Loucy (cell line): ENCODE data around the gene ZBTB3.

Source experiments
- H2AFZ ChIP-seq: fragments of 200-600 bp; sonication (generic); 2 replicates; pipeline ENCODE4 v1.6.0; 2016; ENCODE audit warnings: antibody characterized with exemption, mild to moderate bottlenecking, low read length, moderate library complexity
- H3F3A ChIP-seq: fragments of 200-600 bp; 2 replicates; pipeline ENCODE4 v1.6.0; 2016; ENCODE audit warnings: antibody characterized with exemption, low read depth, mild to moderate bottlenecking
- H3K27me3 ChIP-seq: fragments of 200-600 bp; sonication (generic); 2 replicates; pipeline ENCODE4 v1.6.1; 2014; ENCODE audit warnings: low read length, mild to moderate bottlenecking; ENCODE audit not compliant: insufficient read depth, poor library complexity, severe bottlenecking
- H3K36me3 ChIP-seq: fragments of 200-600 bp; sonication (generic); 2 replicates; pipeline ENCODE4 v1.6.1; 2016; ENCODE audit warnings: low read length; ENCODE audit not compliant: insufficient read depth
- H3K4me1 ChIP-seq: fragments of 200-600 bp; sonication (generic); 2 replicates; pipeline ENCODE4 v1.5.1; 2014; ENCODE audit warnings: low read length, mild to moderate bottlenecking; ENCODE audit not compliant: insufficient read depth, poor library complexity, severe bottlenecking
- H3K4me2 ChIP-seq: fragments of 200-600 bp; sonication (generic); 2 replicates; pipeline ENCODE4 v1.6.0; 2014; ENCODE audit warnings: antibody characterized with exemption, low read length, low read depth, mild to moderate bottlenecking; ENCODE audit not compliant: poor library complexity, severe bottlenecking
- H3K4me3 ChIP-seq: fragments of 200-600 bp; sonication (generic); 2 replicates; pipeline ENCODE4 v1.5.1; 2014; ENCODE audit warnings: low read length, mild to moderate bottlenecking, mixed read lengths; ENCODE audit not compliant: poor library complexity, severe bottlenecking
- H3K79me2 ChIP-seq: fragments of 200-600 bp; sonication (generic); 2 replicates; pipeline ENCODE4 v1.6.1; 2014; ENCODE audit warnings: low read length; ENCODE audit not compliant: insufficient read depth
- H3K9ac ChIP-seq: fragments of 200-600 bp; sonication (generic); 2 replicates; pipeline ENCODE4 v1.6.0; 2014; ENCODE audit warnings: mild to moderate bottlenecking, low read depth, low read length, moderate library complexity; ENCODE audit not compliant: poor library complexity, severe bottlenecking
- H3K9me2 ChIP-seq: fragments of 200-600 bp; sonication (generic); replicated peaks from 2 replicates; pipeline ENCODE4 v1.6.1; 2016; ENCODE audit warnings: low read depth, low read length, mixed read lengths
- H3K9me3 ChIP-seq: fragments of 200-600 bp; sonication (generic); 2 replicates; pipeline ENCODE4 v1.6.1; 2014; ENCODE audit warnings: mild to moderate bottlenecking, antibody characterized with exemption, low read length, low read depth; ENCODE audit not compliant: insufficient read depth
- H4K20me1 ChIP-seq: fragments of 200-600 bp; sonication (generic); 2 replicates; pipeline ENCODE4 v1.6.0; 2014; ENCODE audit warnings: antibody characterized with exemption, low read length, mild to moderate bottlenecking; ENCODE audit not compliant: insufficient read depth, poor library complexity, severe bottlenecking
- EZH2phosphoT487 ChIP-seq: fragments of 200-600 bp; IDR thresholded peaks from 2 replicates; pipeline ENCODE4 v1.6.1; 2018; ENCODE audit warnings: antibody characterized with exemption, mild to moderate bottlenecking, moderate library complexity, borderline replicate concordance
- TF ChIP-seq, protein P1 (sequence below): fragments of 200-600 bp; sonication (generic); conservative IDR thresholded peaks from 2 replicates; pipeline ENCODE4 v1.5.1; 2014; ENCODE audit warnings: mild to moderate bottlenecking, antibody characterized with exemption, low read length

ZBTB3 gene

GRCh38 chr11:62787005-62787759, 33.2 kb upstream of the ZBTB3 start, which contains the start of gene TMEM179B:
Gene TMEM179B, plus strand, starts transcription at chr11:62787402. Its CDS starts 30 bp downstream, at chr11:62787432.
- H3K27me3 ChIP-seq = no peaks in the 10 kb centered on the region
- H3K4me3 ChIP-seq = peak within 1 kb of the TSS; percentile 97
- TF ChIP-seq, protein P1, sequence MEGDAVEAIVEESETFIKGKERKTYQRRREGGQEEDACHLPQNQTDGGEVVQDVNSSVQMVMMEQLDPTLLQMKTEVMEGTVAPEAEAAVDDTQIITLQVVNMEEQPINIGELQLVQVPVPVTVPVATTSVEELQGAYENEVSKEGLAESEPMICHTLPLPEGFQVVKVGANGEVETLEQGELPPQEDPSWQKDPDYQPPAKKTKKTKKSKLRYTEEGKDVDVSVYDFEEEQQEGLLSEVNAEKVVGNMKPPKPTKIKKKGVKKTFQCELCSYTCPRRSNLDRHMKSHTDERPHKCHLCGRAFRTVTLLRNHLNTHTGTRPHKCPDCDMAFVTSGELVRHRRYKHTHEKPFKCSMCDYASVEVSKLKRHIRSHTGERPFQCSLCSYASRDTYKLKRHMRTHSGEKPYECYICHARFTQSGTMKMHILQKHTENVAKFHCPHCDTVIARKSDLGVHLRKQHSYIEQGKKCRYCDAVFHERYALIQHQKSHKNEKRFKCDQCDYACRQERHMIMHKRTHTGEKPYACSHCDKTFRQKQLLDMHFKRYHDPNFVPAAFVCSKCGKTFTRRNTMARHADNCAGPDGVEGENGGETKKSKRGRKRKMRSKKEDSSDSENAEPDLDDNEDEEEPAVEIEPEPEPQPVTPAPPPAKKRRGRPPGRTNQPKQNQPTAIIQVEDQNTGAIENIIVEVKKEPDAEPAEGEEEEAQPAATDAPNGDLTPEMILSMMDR = peak; percentile 39; the same call in 1 of the 2 replicates
- no peak for TF ChIP-seq EZH2phosphoT487
- peaks cover 29% of the 10 kb centered on the region for H3K4me1 ChIP-seq
- H3K4me2 ChIP-seq = peak within 1 kb of the TSS; percentile 88
- H3K9me3 ChIP-seq = no peaks in the 10 kb centered on the region
- peak within 1 kb of the TSS; percentile 98 for H3K9ac ChIP-seq
- H3F3A ChIP-seq = 0 out of 2 replicates have a peak, but pooled peaks cover under 1% of the 10 kb centered on the region
- peaks cover 6% of the 10 kb centered on the region; the same call in 1 of the 2 replicates for H3K36me3 ChIP-seq
- H3K79me2 ChIP-seq = peaks cover 46% of the 10 kb centered on the region
- H2AFZ ChIP-seq = peak within 1 kb of the TSS; percentile 62
- H4K20me1 ChIP-seq = peaks cover 21% of the 10 kb centered on the region
- no peaks in the 10 kb centered on the region for H3K9me2 ChIP-seq

DNA sequence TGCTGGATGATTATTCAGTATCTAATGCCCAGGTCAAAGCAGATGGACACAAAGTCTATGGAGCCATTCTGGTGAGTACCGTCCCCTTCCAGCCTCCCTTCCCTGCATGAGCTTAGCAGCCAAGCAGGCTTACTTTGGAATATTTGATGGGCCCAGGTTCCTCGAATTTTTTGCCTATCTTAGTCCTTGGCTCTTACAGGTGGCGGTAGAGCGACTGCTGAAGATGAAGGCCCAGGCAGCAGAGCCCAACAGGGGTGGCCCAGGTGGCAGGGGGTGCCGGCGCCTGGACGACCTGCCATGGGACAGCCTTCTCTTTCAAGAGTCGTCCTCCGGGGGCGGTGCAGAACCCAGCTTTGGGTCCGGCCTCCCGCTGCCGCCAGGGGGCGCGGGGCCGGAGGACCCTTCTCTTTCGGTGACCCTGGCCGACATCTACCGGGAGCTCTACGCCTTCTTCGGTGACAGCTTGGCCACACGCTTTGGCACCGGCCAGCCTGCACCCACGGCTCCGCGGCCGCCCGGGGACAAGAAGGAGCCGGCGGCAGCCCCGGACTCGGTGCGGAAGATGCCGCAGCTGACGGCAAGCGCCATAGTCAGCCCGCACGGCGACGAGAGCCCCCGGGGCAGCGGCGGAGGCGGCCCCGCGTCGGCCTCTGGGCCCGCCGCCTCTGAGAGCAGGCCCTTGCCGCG, 32.5 kb upstream of the ZBTB3 start:
- Histone ChIP-seq H2AFZ (peak overlapping the region; percentile 44; the same call in 1 of the 2 replicates), H3K79me2 (peaks cover 42% of the 10 kb centered on the region), H3K4me1 (peaks cover 25% of the 10 kb centered on the region), H3K36me3 (peaks cover 4% of the 10 kb centered on the region; the same call in 1 of the 2 replicates), H3K4me2 (peak overlapping the region; percentile 85), H3K4me3 (peak overlapping the region; percentile 97), H3K27me3 (no peaks in the 10 kb centered on the region), H3K9me2 (no peaks in the 10 kb centered on the region), H3F3A (no peaks in the 10 kb centered on the region), H3K9ac (peak overlapping the region; percentile 98), H3K9me3 (no peaks in the 10 kb centered on the region), H4K20me1 (peaks cover 21% of the 10 kb centered on the region)
- TF ChIP-seq, protein P1 = peak; percentile 90
- TF ChIP-seq EZH2phosphoT487 = no peak

DNA sequence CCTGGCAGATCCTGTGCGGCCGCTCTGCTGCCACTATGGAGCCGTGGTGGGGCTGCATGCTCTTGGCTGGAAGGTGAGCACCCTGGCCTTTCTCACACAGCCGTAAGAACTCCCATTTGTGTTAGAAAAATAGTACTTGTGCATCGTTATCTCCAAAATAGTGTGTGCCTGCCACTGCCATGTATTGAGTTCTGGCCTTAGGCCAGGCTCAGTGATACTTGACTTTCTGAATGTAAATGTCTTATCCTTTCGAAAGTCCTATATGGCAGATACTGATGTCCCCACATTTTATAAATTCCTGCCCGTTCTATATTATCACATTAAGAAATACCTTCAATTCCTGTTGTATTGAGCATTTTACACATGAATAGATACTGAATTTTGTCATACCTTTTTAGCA, 28.8 kb upstream of the ZBTB3 start:
- H3K4me2 ChIP-seq = no peak overlapping the region
- no peaks in the 10 kb centered on the region for H3K9me2 ChIP-seq
- H3F3A ChIP-seq = no peaks in the 10 kb centered on the region
- no peak for TF ChIP-seq EZH2phosphoT487
- TF ChIP-seq, protein P1 = no peak
- H3K79me2 ChIP-seq = peaks cover 5% of the 10 kb centered on the region
- no peak overlapping the region for H3K9ac ChIP-seq
- peaks cover 3% of the 10 kb centered on the region for H4K20me1 ChIP-seq
- peaks cover 8% of the 10 kb centered on the region; the same call in 1 of the 2 replicates for H3K36me3 ChIP-seq
- H2AFZ ChIP-seq = no peak overlapping the region
- H3K9me3 ChIP-seq = no peaks in the 10 kb centered on the region
- H3K4me3 ChIP-seq = no peak overlapping the region
- no peaks in the 10 kb centered on the region for H3K27me3 ChIP-seq
- H3K4me1 ChIP-seq = peaks cover 7% of the 10 kb centered on the region
